Peyer's patch (tissue), 4 donors: ENCODE results near the gene CLK2.

Source experiments
- CTCF ChIP-seq, 6 experiments: fragments of 450-650 bp in 4 of 6; fragments of 200-600 bp in 2 of 6; sonication (generic) in 1 of 6; IDR thresholded peaks; one replicate each; pipeline ENCODE4 v1.5.1; 2017 to 2019; ENCODE audit warnings: antibody characterized with exemption in 6 of 6, mild to moderate bottlenecking in 3 of 6, moderate library complexity in 1 of 6
- POLR2A ChIP-seq, 2 donors: fragments of 450-650 bp; IDR thresholded peaks; one replicate each; pipeline ENCODE4 v1.5.1; 2017; ENCODE audit warnings: antibody characterized with exemption in 2 of 2, mild to moderate bottlenecking in 2 of 2, moderate library complexity in 2 of 2

GRCh38 chr1:155256058-155256852 is 17.0 kb downstream of the CLK2 start:
- TF ChIP-seq CTCF (IDR thresholded peaks at IDR 0.05): no peak
- no peak for TF ChIP-seq POLR2A (IDR thresholded peaks at IDR 0.05)
